ENCODE results near the gene SREBF2. TPM values are rescaled to one million over a fixed set of nuclear protein-coding genes. Genes with fewer than 3 reads are reported as not detected.
"Not testable (repeated sequence)": the region's sequence is repeated elsewhere in the genome, so short reads cannot be mapped to it uniquely, and the experiment has no call there.

The SREBF2 gene
- total RNA-seq, 2 donors from 2014 or later: 159 to 192 TPM

- Histone ChIP-seq H3K27me3 (no peaks in the 10 kb centered on the region), H3K4me3 (no peak overlapping the region), H3K9ac (ENCODE audit: low read depth in 2 of 2, low read length in 2 of 2) (no peak overlapping the region), H3K4me1 (no peaks in the 10 kb centered on the region), H3K27ac (no peak overlapping the region), H3K9me3 (no peaks in the 10 kb centered on the region), H3K36me3 (peaks cover 9% of the 10 kb centered on the region)
- DNase-seq: no peak
- no peak for TF ChIP-seq CTCF (IDR thresholded peaks at IDR 0.05)
- intact Hi-C loops (cut with DNase I): no loop called here
Measured at GRCh38 chr22:41863472-41863871, 30.6 kb downstream of the SREBF2 start.

DNA sequence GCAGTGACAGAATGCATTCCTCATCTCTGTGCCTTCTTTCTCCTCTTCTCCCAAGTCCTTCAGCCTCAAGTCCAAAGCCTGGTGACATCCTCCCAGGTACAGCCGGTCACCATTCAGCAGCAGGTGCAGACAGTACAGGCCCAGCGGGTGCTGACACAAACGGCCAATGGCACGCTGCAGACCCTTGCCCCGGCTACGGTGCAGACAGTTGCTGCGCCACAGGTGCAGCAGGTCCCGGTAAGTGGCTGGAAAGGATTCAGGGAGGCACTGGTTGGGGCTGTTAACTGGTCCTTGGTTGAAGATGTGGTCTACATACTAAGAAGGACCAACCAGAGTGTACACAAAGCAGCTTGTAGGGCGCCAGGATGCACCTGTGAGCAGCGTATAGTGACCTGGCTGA lies 35.7 kb downstream of the SREBF2 start:
- no peaks in the 10 kb centered on the region for H3K9me3 ChIP-seq
- no peaks in the 10 kb centered on the region for H3K27me3 ChIP-seq
- no peak overlapping the region for H3K9ac ChIP-seq (ENCODE audit: low read depth in 2 of 2, low read length in 2 of 2)
- intact Hi-C loops (cut with DNase I): no loop called here
- TF ChIP-seq CTCF (IDR thresholded peaks at IDR 0.05): no peak
- H3K36me3 ChIP-seq: peaks cover 17% of the 10 kb centered on the region
- H3K4me3 ChIP-seq: no peak overlapping the region
- H3K4me1 ChIP-seq: no peaks in the 10 kb centered on the region
- H3K27ac ChIP-seq: no peak overlapping the region
- no peak for DNase-seq

DNA sequence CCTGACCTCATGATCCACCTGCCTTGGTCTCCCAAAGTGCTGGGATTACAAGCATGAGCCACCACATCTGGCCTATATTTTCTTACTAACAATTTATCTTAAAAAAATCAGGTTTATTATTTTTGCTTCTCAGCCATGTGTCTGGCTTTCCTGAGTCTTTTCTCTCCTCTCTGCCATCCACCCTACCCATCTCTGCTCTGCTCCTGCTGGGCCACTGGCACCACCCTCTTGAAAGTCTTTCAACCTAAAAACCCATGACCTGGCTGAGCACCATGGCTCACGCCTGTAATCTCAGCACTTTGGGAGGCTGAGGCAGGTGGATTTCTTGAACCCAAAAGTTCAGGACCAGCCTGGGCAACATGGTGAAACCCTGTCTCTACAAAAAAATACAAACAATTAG lies 37.2 kb downstream of the SREBF2 start:
- H3K36me3 ChIP-seq: peaks cover 23% of the 10 kb centered on the region
- H3K9me3 ChIP-seq; intact Hi-C loops (cut with DNase I); H3K27ac ChIP-seq; H3K4me3 ChIP-seq; H3K9ac ChIP-seq (ENCODE audit: low read depth in 2 of 2, low read length in 2 of 2); H3K4me1 ChIP-seq; H3K27me3 ChIP-seq; DNase-seq: not testable (repeated sequence)

GRCh38 chr22:41870786-41871185 lies 37.9 kb downstream of the SREBF2 start:
- Histone ChIP-seq H3K27me3 (no peaks in the 10 kb centered on the region), H3K9me3 (no peaks in the 10 kb centered on the region), H3K9ac (ENCODE audit: low read depth in 2 of 2, low read length in 2 of 2) (no peak overlapping the region), H3K27ac (no peak overlapping the region), H3K4me1 (no peaks in the 10 kb centered on the region), H3K4me3 (no peak overlapping the region), H3K36me3 (peaks cover 30% of the 10 kb centered on the region)
- no peak for TF ChIP-seq CTCF (IDR thresholded peaks at IDR 0.05)
- no peak for DNase-seq
- intact Hi-C loops (cut with DNase I): no loop called here

DNA sequence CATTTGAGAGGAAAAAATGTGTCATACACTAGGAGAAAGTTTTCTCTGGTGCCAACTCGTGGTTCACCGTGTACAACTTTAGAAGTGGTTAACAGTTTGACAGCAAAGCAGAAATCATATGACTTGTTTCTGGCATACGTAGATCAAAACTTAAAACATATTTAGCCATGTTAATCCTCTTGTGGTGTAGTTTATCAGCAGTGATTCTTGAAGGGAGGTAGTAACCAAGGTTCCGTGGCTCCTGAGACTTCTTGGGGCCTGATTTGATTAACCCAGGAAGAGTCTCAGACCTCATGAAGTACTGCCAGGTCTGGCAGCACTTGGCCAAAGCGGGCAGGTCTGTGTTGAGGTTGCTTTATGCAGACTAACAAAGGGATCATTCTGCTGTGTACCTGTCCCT lies 40.5 kb downstream of the SREBF2 start:
- H3K36me3 ChIP-seq: peaks cover 39% of the 10 kb centered on the region
- H3K9ac ChIP-seq (ENCODE audit: low read depth in 2 of 2, low read length in 2 of 2): no peak overlapping the region
- no peaks in the 10 kb centered on the region for H3K4me1 ChIP-seq
- no peak overlapping the region for H3K27ac ChIP-seq
- intact Hi-C loops (cut with DNase I): no loop called here
- H3K27me3 ChIP-seq: no peaks in the 10 kb centered on the region
- no peak overlapping the region for H3K4me3 ChIP-seq
- TF ChIP-seq CTCF (IDR thresholded peaks at IDR 0.05): no peak
- H3K9me3 ChIP-seq: no peaks in the 10 kb centered on the region
- DNase-seq: no peak

GRCh38 chr22:41874090-41874489 lies 41.2 kb downstream of the SREBF2 start:
- DNase-seq: no peak
- no peaks in the 10 kb centered on the region for H3K9me3 ChIP-seq
- intact Hi-C loops (cut with DNase I): no loop called here
- no peaks in the 10 kb centered on the region for H3K27me3 ChIP-seq
- H3K4me1 ChIP-seq: no peaks in the 10 kb centered on the region
- no peak overlapping the region for H3K27ac ChIP-seq
- no peak for TF ChIP-seq CTCF (IDR thresholded peaks at IDR 0.05)
- no peak overlapping the region for H3K9ac ChIP-seq (ENCODE audit: low read depth in 2 of 2, low read length in 2 of 2)
- no peak overlapping the region for H3K4me3 ChIP-seq
- peaks cover 34% of the 10 kb centered on the region for H3K36me3 ChIP-seq

Data from colonic mucosa (tissue), 4 donors.